Heart left ventricle (tissue), 13 donors: ENCODE results near the gene KIF4B.
"Not testable (repeated sequence)": the region's sequence is repeated elsewhere in the genome, so short reads cannot be mapped to it uniquely, and the experiment has no call there.

ENCODE experiments used
- CTCF ChIP-seq, 12 donors: fragments of 200-600 bp; sonication (generic) in 4 of 12; IDR thresholded peaks; one replicate each; pipeline versions ENCODE4 v1.5.0 to v1.8.0; 2018 to 2022; ENCODE audit warnings: antibody characterized with exemption in 12 of 12, mild to moderate bottlenecking in 5 of 12
- POLR2A ChIP-seq, 2 donors: fragments of 450-650 bp; IDR thresholded peaks; one replicate each; pipeline ENCODE4 v1.6.1; 2017; ENCODE audit warnings: antibody characterized with exemption in 2 of 2, mild to moderate bottlenecking in 2 of 2, moderate library complexity in 2 of 2
- donor health status: ischemic (EF 13 %, LVEDD 7.1; RV severe dilation, severe dysfunction).
- donor health status: DM: no; HTN: yes; CAD: no.
- donor health status: DM: no; HTN: no; CAD: no.
- donor health status: ischemic (EF 25% LVEDD 6.9; RV normal size, moderate dysfunction).
- donor health status: ischemic (EF 25% LVEDD 5.7; RV mildly dilated, moderate dysfunction).
- donor health status: ischemic (EF 35%, LVEDD 5.7; RV mildly dilated, moderate dysfunction).
- donor health status: nonischemic (EF 11% LVEDD 7.7; RV severe dilation, severe dysfunction).
- donor health status: DM: yes; HTN: yes; CAD: no.
- donor health status: PGD.
- donor health status: ischemic (EF 29% LVEDD 5.4; RV normal size, mild dysfunction).
- donor health status: nonischemic (EF 23%, LVEDD 6.1; RV moderate dilation, normal function).

GRCh38 chr5:154976082-154976481 lies 37.5 kb upstream of the KIF4B start:
- not testable (repeated sequence) for TF ChIP-seq CTCF, POLR2A (IDR thresholded peaks at IDR 0.05)
